HEK293T (cell line): Measurements from ENCODE around the gene WDR45B.

Experiments
- ARNT ChIP-seq: fragments of 450-650 bp; IDR thresholded peaks from 2 replicates; pipeline ENCODE4 v1.6.1; 2017; ENCODE audit warnings: mild to moderate bottlenecking
- BHLHE40 ChIP-seq: fragments of 450-650 bp; IDR thresholded peaks from 2 replicates; pipeline ENCODE4 v1.6.1; 2016; ENCODE audit warnings: mild to moderate bottlenecking, moderate library complexity, borderline replicate concordance
- CTBP1 ChIP-seq: fragments of 450-650 bp; IDR thresholded peaks from 2 replicates; pipeline ENCODE4 v1.6.1; 2016; ENCODE audit warnings: borderline replicate concordance
- FOXA1 ChIP-seq: fragments of 450-650 bp; IDR thresholded peaks from 2 replicates; pipeline ENCODE4 v1.6.1; 2016; ENCODE audit warnings: mild to moderate bottlenecking
- FOXK2 ChIP-seq: fragments of 450-650 bp; IDR thresholded peaks from 2 replicates; pipeline ENCODE4 v1.6.1; 2016; ENCODE audit warnings: mild to moderate bottlenecking
- FOXM1 ChIP-seq: fragments of 450-650 bp; IDR thresholded peaks from 2 replicates; pipeline ENCODE4 v1.6.1; 2017; ENCODE audit warnings: mild to moderate bottlenecking, borderline replicate concordance
- HDGF ChIP-seq: fragments of 450-650 bp; IDR thresholded peaks from 2 replicates; pipeline ENCODE4 v1.6.1; 2017; ENCODE audit warnings: antibody characterized with exemption, borderline replicate concordance
- LEF1 ChIP-seq: fragments of 450-650 bp; IDR thresholded peaks from 2 replicates; pipeline ENCODE4 v1.6.1; 2017; ENCODE audit warnings: mild to moderate bottlenecking, borderline replicate concordance
- NFRKB ChIP-seq: fragments of 450-650 bp; IDR thresholded peaks from 2 replicates; pipeline ENCODE4 v1.6.1; 2016; ENCODE audit warnings: mild to moderate bottlenecking, moderate library complexity
- PKNOX1 ChIP-seq: fragments of 450-650 bp; IDR thresholded peaks from 2 replicates; pipeline ENCODE4 v1.6.1; 2016
- SP1 ChIP-seq: fragments of 450-650 bp; IDR thresholded peaks from 2 replicates; pipeline ENCODE4 v1.6.1; 2017
- SUZ12 ChIP-seq: fragments of 450-650 bp; IDR thresholded peaks from 2 replicates; pipeline ENCODE4 v1.6.1; 2016; ENCODE audit warnings: mild to moderate bottlenecking
- TARDBP ChIP-seq: fragments of 450-650 bp; IDR thresholded peaks from 2 replicates; pipeline ENCODE4 v1.6.1; 2016

- no peak for TF ChIP-seq ARNT
- no peak for TF ChIP-seq SUZ12
- TF ChIP-seq PKNOX1 = no peak
- TF ChIP-seq LEF1 = no peak
- TF ChIP-seq SP1 = no peak
- no peak for TF ChIP-seq FOXK2
- no peak for TF ChIP-seq FOXA1
- TF ChIP-seq FOXM1 = no peak
- no peak for TF ChIP-seq HDGF
- TF ChIP-seq NFRKB = no peak
- no peak for TF ChIP-seq BHLHE40
- no peak for TF ChIP-seq CTBP1
- TF ChIP-seq TARDBP = no peak
Measured at GRCh38 chr17:82567286-82567685, 81.0 kb downstream of the WDR45B start.
